Measurements from ENCODE around the gene TRPV3. TPM values are rescaled to one million over a fixed set of nuclear protein-coding genes. Genes with fewer than 3 reads are reported as not detected.

TRPV3 gene
- total RNA-seq, 3 donors from 2014 or later: 7.7 to 17.8 (median 8.6) TPM

- H3K4me3 ChIP-seq: no peak overlapping the region
- no peaks in the 10 kb centered on the region for H3K9me3 ChIP-seq
- no peak for TF ChIP-seq CTCF (IDR thresholded peaks at IDR 0.05)
- DNase-seq: no peak
- no peak for ATAC-seq
- intact Hi-C loops (cut with DNase I, micrococcal nuclease): no loop called here
- no peaks in the 10 kb centered on the region for H3K4me1 ChIP-seq (ENCODE audit: low read depth)
- no peaks in the 10 kb centered on the region for H3K36me3 ChIP-seq (ENCODE audit: low read depth)
Measured at GRCh38 chr17:3592216-3592860, 34.7 kb upstream of the TRPV3 start.

DNA sequence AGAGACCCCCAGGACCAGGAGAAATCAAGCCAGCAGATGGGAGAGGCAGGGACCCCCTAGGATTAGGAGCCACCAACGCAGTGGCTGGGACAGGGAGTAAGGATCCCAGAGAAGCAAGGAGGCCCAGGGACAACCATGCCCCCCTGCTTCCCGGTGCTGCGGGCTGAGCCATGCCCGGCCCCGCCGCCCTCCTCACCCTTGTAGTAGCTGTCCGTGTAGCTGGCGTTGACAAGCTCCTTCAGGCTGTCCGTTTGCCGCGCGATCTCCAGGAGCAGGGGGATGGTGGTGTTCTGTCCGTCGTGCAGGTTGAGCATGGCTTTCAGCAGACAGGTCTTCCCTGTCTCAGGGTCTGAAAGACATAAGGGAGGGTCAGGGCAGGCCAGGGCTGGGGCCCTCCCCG is 33.2 kb upstream of the TRPV3 start:
- H3K36me3 ChIP-seq (ENCODE audit: low read depth): no peaks in the 10 kb centered on the region
- H3K4me3 ChIP-seq: no peak overlapping the region
- no peak for ATAC-seq
- H3K4me1 ChIP-seq (ENCODE audit: low read depth): no peaks in the 10 kb centered on the region
- DNase-seq: no peak
- no peak for TF ChIP-seq CTCF (IDR thresholded peaks at IDR 0.05)
- no peaks in the 10 kb centered on the region for H3K9me3 ChIP-seq
- intact Hi-C loops (cut with DNase I, micrococcal nuclease): no loop called here

- H3K4me3 ChIP-seq: no peak overlapping the region
- no peak for TF ChIP-seq CTCF (IDR thresholded peaks at IDR 0.05)
- H3K4me1 ChIP-seq (ENCODE audit: low read depth): no peaks in the 10 kb centered on the region
- no peaks in the 10 kb centered on the region for H3K9me3 ChIP-seq
- H3K36me3 ChIP-seq (ENCODE audit: low read depth): no peaks in the 10 kb centered on the region
- intact Hi-C loops (cut with DNase I, micrococcal nuclease): no loop called here
- DNase-seq: no peak
- no peak for ATAC-seq
Measured at GRCh38 chr17:3590231-3590630, 32.6 kb upstream of the TRPV3 start.

DNA sequence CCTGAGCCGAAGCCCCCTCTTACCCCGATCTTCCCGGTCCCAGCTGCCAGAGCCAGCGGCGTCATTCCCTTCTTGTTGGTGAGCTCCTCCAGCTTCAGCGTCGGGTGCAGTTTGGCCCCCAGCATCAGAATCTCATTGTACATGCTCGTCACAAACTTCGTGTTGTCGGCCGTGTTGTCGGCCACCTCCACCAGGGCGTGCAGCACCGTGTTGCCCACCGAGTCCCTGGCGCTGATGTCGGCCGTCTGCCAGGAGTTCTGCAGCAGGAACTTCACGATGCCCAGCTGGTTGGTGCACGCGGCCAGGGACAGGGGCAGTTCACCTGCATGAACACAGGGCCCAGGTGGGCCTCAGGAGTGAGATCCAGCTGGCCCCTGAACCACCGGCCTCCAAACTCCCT is 32.2 kb upstream of the TRPV3 start:
- Histone ChIP-seq H3K36me3 (ENCODE audit: low read depth) (no peaks in the 10 kb centered on the region), H3K4me1 (ENCODE audit: low read depth) (no peaks in the 10 kb centered on the region), H3K4me3 (no peak overlapping the region), H3K9me3 (no peaks in the 10 kb centered on the region)
- no peak for DNase-seq
- intact Hi-C loops (cut with DNase I, micrococcal nuclease): no loop called here
- no peak for TF ChIP-seq CTCF (IDR thresholded peaks at IDR 0.05)
- ATAC-seq: no peak

- Histone ChIP-seq H3K36me3 (ENCODE audit: low read depth) (no peaks in the 10 kb centered on the region), H3K4me3 (no peak overlapping the region), H3K9me3 (no peaks in the 10 kb centered on the region), H3K4me1 (ENCODE audit: low read depth) (no peaks in the 10 kb centered on the region)
- no peak for TF ChIP-seq CTCF (IDR thresholded peaks at IDR 0.05)
- intact Hi-C loops (cut with DNase I, micrococcal nuclease): no loop called here
- ATAC-seq: no peak
- DNase-seq: no peak
Measured at GRCh38 chr17:3585826-3586225, 28.2 kb upstream of the TRPV3 start.

DNA sequence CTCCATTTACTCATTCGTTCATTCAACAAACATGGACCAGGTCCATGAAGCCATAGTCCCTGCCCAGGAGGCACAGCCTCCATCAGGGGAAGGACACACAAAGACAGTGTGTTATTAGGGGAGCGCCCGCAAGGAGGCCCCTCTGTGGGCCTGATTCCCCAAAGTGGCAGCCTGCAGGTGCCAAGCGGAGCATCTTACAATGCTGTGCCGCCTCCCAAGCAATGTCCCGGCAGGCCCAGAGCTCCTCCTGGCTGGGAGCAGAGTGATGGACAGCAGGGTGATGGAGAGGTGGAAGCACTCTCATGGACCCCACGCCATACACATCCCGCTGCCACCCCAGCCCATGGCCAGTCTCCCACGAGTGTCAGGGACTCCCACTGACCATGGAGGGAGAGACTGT is 25.8 kb upstream of the TRPV3 start:
- Histone ChIP-seq H3K4me3 (no peak overlapping the region), H3K36me3 (ENCODE audit: low read depth) (no peaks in the 10 kb centered on the region), H3K4me1 (ENCODE audit: low read depth) (no peaks in the 10 kb centered on the region), H3K9me3 (no peaks in the 10 kb centered on the region)
- no peak for TF ChIP-seq CTCF (IDR thresholded peaks at IDR 0.05)
- DNase-seq: no peak
- intact Hi-C loops (cut with DNase I, micrococcal nuclease): no loop called here
- no peak for ATAC-seq

All from mucosa of descending colon (tissue), 3 donors.